GM18873 (cell line): ENCODE data around the gene UBE2I.
"Not testable (repeated sequence)": the region's sequence is repeated elsewhere in the genome, so short reads cannot be mapped to it uniquely, and the experiment has no call there.

Experiments used
- ATAC-seq: cut with Tn5 transposase; IDR thresholded peaks from one replicate; pipeline ENCODE4 v1.9.1; 2021; ENCODE audit warnings: mild to moderate bottlenecking, moderate library complexity, moderate number of reproducible peaks; ENCODE audit not compliant: unreplicated experiment, low FRiP score

UBE2I gene

GRCh38 chr16:1291576-1291974, 17.9 kb upstream of the UBE2I start:
- ATAC-seq: no peak

- not testable (repeated sequence) for ATAC-seq
Observed at GRCh38 chr16:1292208-1292607, 17.2 kb upstream of the UBE2I start.

DNA sequence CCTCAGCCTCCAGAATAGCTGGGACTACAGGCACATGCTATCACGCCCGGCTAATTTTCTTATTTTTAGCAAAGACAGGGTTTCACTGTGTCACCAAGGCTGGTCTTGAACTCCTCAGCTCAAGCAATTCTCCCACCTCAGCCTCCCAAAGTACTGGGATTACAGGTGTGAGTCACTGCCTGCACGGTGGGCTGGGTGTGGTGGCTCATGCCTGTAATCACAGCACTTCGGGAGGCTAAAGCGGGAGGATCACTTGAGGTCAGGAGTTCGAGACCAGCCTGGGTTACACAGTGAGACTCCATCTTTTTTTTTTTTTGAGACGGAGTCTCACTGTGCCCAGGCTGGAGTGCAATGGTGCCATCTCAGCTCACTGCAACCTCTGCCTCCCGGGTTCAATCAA, 16.6 kb upstream of the UBE2I start:
- not testable (repeated sequence) for ATAC-seq

- no peak for ATAC-seq
Observed at GRCh38 chr16:1293921-1294656, 15.3 kb upstream of the UBE2I start.

GRCh38 chr16:1295465-1295864, 14.0 kb upstream of the UBE2I start:
- ATAC-seq: no peak

GRCh38 chr16:1296688-1297017, 12.8 kb upstream of the UBE2I start:
- ATAC-seq: not testable (repeated sequence)

DNA sequence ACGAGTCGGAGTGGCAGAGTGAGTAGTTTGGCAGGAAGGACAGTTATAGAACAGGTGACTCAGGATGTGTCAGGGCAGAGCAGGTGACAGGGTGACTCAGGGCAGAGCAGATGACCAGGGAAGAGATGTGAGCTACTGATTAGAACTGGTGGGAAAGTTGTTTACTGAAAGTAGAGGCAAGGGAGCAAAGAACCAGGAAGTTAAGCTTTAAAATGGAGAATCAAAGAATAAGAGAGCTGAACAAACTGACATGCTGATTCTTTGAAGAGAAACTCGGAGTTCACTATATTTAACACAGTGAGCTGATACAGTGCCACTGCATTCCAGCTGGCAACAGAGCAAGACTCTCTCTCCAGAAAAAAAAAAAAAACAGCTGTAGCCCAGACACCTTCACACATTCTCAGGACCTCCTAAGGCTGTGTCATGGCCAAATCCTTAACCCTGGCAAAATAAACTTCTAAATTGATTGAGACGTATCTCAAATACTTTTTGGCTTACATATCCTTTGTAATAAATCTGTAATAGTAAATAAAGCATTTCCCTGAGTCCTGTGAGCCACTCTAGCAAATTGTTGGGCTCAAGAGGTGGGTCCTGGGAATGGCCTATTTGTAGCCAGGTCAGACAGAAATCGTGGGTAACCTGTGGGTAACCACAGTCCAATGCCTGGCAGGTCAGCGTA, 12.3 kb upstream of the UBE2I start:
- no peak for ATAC-seq

DNA sequence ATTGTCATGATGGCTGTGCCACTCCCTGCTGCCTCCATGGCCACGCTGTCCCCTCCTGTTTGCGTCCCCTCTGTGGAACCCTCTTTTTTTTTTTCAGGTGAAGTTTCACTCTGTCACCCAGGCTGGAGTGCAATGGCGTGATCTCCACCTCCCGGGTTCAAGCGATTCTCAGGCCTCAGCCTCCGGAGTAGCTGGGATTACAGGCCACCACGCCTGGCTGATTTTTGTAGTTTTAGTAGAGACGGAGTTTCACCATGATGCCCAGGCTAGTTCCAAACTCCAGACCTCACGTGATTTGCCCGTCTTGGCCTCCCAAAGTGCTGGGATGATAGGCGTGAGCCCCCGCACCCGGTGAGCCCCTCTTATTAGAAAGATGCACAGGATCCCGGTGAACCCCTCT, 11.0 kb upstream of the UBE2I start:
- ATAC-seq: no peak

- no peak for ATAC-seq
Observed at GRCh38 chr16:1299012-1299867, 10.2 kb upstream of the UBE2I start.

GRCh38 chr16:1299868-1300203, 9.6 kb upstream of the UBE2I start:
- no peak for ATAC-seq

DNA sequence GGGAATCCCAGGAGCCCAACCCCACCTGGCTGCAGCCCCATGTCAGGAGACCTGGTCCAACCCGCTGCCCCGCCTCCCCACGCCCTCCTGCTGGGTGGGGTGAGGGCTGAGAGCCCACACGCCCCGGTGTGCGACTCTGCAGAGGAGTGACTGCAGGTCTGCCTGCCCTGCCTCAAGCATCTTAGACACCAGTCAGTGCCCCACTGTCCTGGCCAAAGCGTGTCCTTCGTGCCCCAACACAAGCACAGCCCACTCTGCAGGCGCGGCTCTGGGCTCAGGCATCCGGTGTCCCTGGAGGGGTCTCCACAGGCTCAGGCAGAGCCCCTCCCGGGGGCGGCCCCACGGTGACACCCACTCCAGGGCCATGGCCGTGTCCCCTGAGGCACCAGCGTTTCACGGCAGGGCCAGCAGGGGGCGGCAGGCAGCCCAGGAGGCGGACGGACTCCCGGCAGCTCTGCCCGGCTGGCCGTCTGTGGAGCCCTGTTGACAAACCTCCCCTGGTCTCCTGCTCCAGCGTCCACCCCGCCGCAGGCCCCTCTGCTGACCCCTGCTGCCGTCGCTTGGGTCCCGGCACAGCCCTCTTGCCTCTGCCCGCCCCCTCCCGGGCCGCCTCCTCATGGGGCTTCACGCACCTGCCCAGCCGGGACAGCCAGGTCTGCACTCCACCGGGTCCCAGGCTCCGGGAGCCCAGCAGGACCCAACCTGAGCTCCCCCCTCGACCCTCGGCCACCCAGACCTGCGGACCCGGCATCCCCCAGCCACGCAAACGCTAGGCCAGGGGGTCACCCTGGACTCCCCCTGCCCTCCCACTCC, 8.6 kb upstream of the UBE2I start:
- no peak for ATAC-seq

GRCh38 chr16:1301562-1301961, 7.9 kb upstream of the UBE2I start:
- no peak for ATAC-seq

GRCh38 chr16:1305823-1306222, 3.6 kb upstream of the UBE2I start:
- ATAC-seq: no peak

GRCh38 chr16:1306334-1306733, 3.1 kb upstream of the UBE2I start:
- ATAC-seq: no peak

DNA sequence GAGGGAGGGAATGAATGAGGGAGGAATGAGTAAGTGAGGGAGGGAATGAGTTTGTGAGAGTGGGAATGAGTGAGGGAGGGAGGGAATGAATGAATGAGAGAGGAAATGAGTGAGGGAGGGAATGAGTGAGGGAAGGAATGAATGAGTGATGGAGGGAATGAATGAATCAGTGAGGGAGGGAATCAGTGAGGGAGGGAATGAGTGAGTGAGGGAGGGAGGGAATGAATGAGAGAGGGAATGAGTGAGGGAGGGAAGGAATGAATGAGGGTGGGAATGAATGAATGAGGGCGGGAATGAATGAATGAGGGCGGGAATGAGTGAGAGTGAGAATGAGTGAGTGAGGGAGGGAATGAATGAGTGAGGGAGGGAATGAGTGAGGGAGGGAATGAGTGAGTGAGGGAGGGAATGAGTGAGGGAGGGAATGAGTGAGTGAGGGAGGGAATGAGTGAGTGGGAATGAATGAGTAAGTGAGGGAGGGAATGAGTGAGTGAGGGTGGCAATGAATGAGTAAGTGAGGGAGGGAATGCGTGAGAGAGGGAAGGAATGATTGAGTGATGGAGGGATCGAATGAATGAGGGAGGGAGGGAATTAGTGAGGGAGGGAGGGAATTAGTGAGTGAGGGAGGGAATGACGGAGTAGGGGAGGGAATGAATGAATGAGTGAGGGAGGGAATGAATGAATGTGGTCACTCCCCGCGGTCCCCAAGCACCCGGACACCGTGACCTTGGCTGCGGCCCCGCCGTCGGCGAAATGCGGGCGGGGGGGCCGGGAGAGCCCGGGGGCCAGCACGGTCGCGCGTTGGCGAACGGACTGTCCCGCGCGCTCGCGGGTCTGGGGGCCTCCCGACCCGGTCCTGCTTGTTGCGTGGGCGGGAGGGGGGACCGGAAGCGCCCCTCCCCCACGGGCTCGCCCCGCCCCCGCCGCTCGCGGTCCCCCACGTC, 1.1 kb upstream of the UBE2I start:
- ATAC-seq: no peak

DNA sequence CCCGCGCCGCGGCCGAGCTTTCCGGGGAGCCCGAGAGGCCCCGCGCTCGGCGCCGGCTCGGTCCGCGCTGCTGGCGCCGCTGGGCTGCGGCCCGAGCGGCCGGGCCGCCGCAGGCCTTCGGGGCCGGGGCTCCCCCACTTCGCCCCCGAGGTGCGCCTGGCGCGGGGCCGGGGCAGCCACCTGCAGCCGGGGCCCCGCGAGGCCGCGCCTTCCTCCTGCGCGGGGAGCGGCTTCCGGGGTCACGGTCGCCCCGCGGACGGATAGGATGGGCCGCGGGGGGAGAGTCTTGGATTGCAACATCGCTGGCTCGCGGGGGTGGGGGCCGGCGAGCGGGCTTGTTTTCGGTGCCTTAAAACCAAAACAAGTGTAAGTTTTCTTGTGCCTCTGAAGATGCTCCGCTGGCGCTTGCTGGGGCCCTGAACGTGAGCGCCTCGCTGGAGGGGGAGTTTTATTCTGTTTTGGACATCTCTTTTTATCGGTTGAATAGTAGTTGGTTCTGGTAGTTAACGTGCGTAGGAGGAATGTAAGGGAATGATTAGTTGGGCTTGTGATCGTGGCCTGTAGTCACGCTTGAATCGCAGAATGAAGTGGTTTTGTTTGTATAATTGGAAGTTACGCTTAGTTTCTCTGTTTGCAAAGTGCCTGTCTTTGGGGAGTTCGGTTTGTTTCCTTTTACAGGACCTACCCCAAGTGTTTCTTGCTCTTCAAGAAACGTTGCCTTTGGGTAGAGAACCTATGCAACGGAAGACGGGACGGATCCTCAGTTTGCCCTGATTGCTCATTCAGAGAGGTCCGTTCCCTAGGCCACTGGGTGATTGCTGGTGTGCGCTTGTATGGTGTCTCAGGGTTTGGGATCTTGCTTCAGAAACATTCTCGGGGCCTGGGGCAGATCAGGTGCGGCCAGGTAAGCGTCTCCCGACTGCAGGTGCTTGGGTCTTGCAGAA, 724 bp downstream of the UBE2I start:
- ATAC-seq: no peak

DNA sequence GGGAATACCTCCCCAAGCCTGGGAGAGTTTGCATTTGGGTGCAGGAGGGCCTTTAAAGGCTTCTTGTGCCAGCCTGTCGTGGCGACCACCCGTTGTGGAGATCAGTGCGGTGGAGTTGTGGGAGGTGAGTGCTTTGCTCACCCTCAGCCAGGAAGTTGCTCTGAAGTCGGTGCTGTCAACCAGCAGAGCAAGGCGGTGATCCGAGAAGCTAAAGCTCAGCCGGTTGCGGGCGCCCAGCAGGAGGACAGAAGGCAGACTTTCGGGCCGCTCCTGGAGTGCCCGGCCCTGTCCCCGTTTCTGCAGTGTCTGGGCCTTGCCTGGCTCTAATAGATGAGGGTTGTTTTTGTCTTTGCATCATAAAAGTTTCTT, 1.4 kb downstream of the UBE2I start:
- no peak for ATAC-seq

DNA sequence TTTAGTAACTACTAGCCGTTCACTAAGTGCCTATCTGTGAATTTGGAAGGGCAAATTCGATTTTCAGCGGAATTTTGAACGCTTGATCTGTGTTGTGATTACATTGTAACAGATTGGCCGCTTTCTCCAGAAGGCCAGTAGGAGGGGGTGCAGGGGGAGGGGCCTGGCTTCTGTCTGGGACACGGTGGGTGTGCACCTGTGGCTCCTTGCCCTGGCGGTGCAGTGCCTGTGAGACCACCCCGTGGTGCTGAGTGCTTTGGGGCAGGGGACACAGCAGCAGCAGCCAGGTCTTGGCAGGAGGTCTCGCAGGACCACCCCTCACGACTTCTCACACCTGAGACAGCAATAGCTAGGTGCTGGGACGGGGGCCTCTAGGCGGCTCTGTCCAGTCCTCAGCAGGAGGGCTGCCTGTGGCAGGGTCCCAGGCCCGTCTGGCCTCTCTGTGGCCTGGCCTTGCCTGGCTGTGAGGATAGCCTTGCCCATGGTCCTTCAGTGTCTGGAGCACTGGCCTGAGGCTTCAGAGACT, 1.8 kb downstream of the UBE2I start:
- no peak for ATAC-seq
